K562 (cell line): ENCODE measurements around the gene RNF151. TPM values are rescaled to one million over a fixed set of nuclear protein-coding genes. Genes with fewer than 3 reads are reported as not detected.

ENCODE experiments used
- ATAC-seq: fragments of 200-7000 bp; cut with Tn5 transposase; 3 replicates; pipeline ENCODE4 v1.9.1; 2020; ENCODE audit warnings: moderate library complexity
- BruUV-seq: library from RNA; stranded (reverse); fragments of 400-500 nt; replicated peaks from 2 replicates; lab custom pipeline; 2021; lab: Mats Ljungman, UMichigan
- CTCF ChIA-PET: fragments of 300-600 bp; formaldehyde crosslinking; extraction: SDS; loops from one replicate; lab custom pipeline; 2021; ENCODE audit warnings: low intra/inter-chr PET ratio; lab: Yijun Ruan, JAX
- POLR2A ChIA-PET: fragments of 300-600, 350-650 bp; sonication (Branson Sonifier 250); formaldehyde crosslinking; extraction: SDS; loops from one replicate; lab custom pipeline; 2021; ENCODE audit warnings: antibody characterized with exemption, inconsistent platforms; lab: Yijun Ruan, JAX
- DNase-seq, 4 experiments: peaks; one replicate each; pipeline versions ENCODE4 v3.0.0 to v3.0.0-alpha.2; 2011 to 2018; ENCODE audit warnings: low spot score in 3 of 4, mixed read lengths in 3 of 4; ENCODE audit errors: extremely low read depth in 1 of 4
- FAIRE-seq: peaks from 2 replicates; lab custom pipeline; 2011; peaks lifted over from hg19 to GRCh38; lab: Jason Lieb, UNC
- H2AFZ ChIP-seq: 2 replicates; pipeline ENCODE4 v1.6.0; 2011; ENCODE audit warnings: low read depth, low read length, control low read depth, inconsistent platforms
- H3K27ac ChIP-seq: fragments of 200-600 bp; 3 replicates; pipeline ENCODE4 v1.8.0; 2011; ENCODE audit warnings: low read depth, mild to moderate bottlenecking, control low read depth, inconsistent platforms, low read length, moderate library complexity, mixed read lengths; ENCODE audit errors: extremely low read depth
- H3K27me3 ChIP-seq, 2 experiments: fragments of 300-600 bp in 1 of 2; 2 replicates in 1 of 2; 3 replicates in 1 of 2; pipeline versions ENCODE4 v1.6.0 to v1.8.0; 2011; ENCODE audit warnings: inconsistent platforms in 2 of 2, low read length in 2 of 2, mild to moderate bottlenecking in 1 of 2, mixed read lengths in 1 of 2, moderate library complexity in 1 of 2; ENCODE audit not compliant: control insufficient read depth in 2 of 2, insufficient read depth in 2 of 2
- H3K36me3 ChIP-seq: fragments of 300-600 bp; 3 replicates; pipeline ENCODE4 v1.8.0; 2011; ENCODE audit warnings: mild to moderate bottlenecking, low read length, inconsistent platforms; ENCODE audit not compliant: control insufficient read depth, insufficient read depth
- H3K4me1 ChIP-seq, 2 experiments: fragments of 200-600 bp in 1 of 2; replicated peaks in 1 of 2; 2 replicates in 1 of 2; 3 replicates in 1 of 2; pipeline versions ENCODE4 v1.5.1 to v1.8.0; 2011; ENCODE audit warnings: inconsistent platforms in 2 of 2, low read length in 2 of 2, mild to moderate bottlenecking in 1 of 2, mixed read lengths in 1 of 2, moderate library complexity in 1 of 2; ENCODE audit not compliant: control insufficient read depth in 2 of 2, insufficient read depth in 2 of 2
- H3K4me2 ChIP-seq: 2 replicates; pipeline ENCODE4 v1.6.1; 2011; ENCODE audit warnings: low read length, control low read depth, inconsistent platforms, mixed read lengths; ENCODE audit not compliant: insufficient read depth
- H3K4me3 ChIP-seq: fragments of 200-600 bp; sonication (generic), shearing (Covaris generic); 2 replicates; pipeline ENCODE4 v1.5.1; 2016; ENCODE audit warnings: control low read depth, inconsistent platforms
- H3K79me2 ChIP-seq: fragments of 200-600 bp; 3 replicates; pipeline ENCODE4 v1.8.0; 2011; ENCODE audit warnings: low read length, inconsistent platforms; ENCODE audit not compliant: control insufficient read depth, insufficient read depth
- H3K9ac ChIP-seq, 2 experiments: 2 replicates each; pipeline versions ENCODE4 v1.6.0 to v1.6.1; 2011; ENCODE audit warnings: low read depth in 2 of 2, low read length in 2 of 2, control low read depth in 1 of 2, inconsistent platforms in 1 of 2, mild to moderate bottlenecking in 1 of 2, mixed read lengths in 1 of 2; ENCODE audit not compliant: insufficient read depth in 1 of 2
- H3K9me1 ChIP-seq: one replicate; pipeline ENCODE4 v1.6.0; 2011; ENCODE audit warnings: inconsistent platforms, mild to moderate bottlenecking, low read length, moderate library complexity; ENCODE audit not compliant: control insufficient read depth, insufficient read depth
- H3K9me3 ChIP-seq: replicated peaks from 2 replicates; pipeline ENCODE4 v1.5.1; 2011; ENCODE audit warnings: low read depth, low read length, inconsistent platforms; ENCODE audit not compliant: control insufficient read depth, insufficient read depth
- H4K20me1 ChIP-seq: replicated peaks from 2 replicates; pipeline ENCODE4 v1.6.1; 2011; ENCODE audit warnings: low read length, inconsistent platforms, mixed read lengths; ENCODE audit not compliant: control insufficient read depth, insufficient read depth
- AFF1 ChIP-seq, 2 experiments: fragments of 450-650 bp; IDR thresholded peaks; 2 replicates each; pipeline ENCODE4 v1.6.1; 2018; ENCODE audit warnings: mild to moderate bottlenecking in 2 of 2, low read depth in 1 of 2; ENCODE audit not compliant: partially characterized antibody in 2 of 2
- GATA2 ChIP-seq: sonication (generic); formaldehyde crosslinking; IDR thresholded peaks from 2 replicates; pipeline ENCODE4 v1.4.0; 2020; ENCODE audit warnings: mild to moderate bottlenecking, missing genetic modification reagents
- HOXB6 ChIP-seq: fragments of 250-450 bp; sonication (Bioruptor Pico); IDR thresholded peaks from 2 replicates; pipeline ENCODE4 v1.5.1; 2022; ENCODE audit warnings: mild to moderate bottlenecking, borderline replicate concordance
- JUNB ChIP-seq: fragments of 450-650 bp; formaldehyde crosslinking; conservative IDR thresholded peaks from 2 replicates; pipeline ENCODE4 v1.4.0; 2020; ENCODE audit warnings: mild to moderate bottlenecking
- NONO ChIP-seq, 2 experiments: fragments of 200-400 bp in 1 of 2; fragments of 450-650 bp in 1 of 2; formaldehyde crosslinking in 1 of 2; IDR thresholded peaks; 2 replicates each; pipeline ENCODE4 v1.6.1; 2017; ENCODE audit warnings: low read depth in 2 of 2, mild to moderate bottlenecking in 2 of 2, moderate library complexity in 2 of 2, low read length in 1 of 2
- POLR2AphosphoS2 ChIP-seq: IDR thresholded peaks from 2 replicates; pipeline ENCODE4 v1.6.1; 2012; ENCODE audit warnings: low read length, improper control_type of control experiment
- SPI1 ChIP-seq: IDR thresholded peaks from 2 replicates; pipeline ENCODE4 v1.6.1; 2011; ENCODE audit warnings: low read depth, low read length, control low read depth, borderline replicate concordance
- STAG1 ChIP-seq: sonication (generic); formaldehyde crosslinking; IDR thresholded peaks from 2 replicates; pipeline ENCODE4 v1.5.0; 2020; ENCODE audit warnings: missing genetic modification reagents, borderline replicate concordance
- WGBS: fragments of 100-300 bp; shearing (Covaris generic); methylation state at CpG from one replicate; pipeline ENCODE4 v1.1.6; 2016; ENCODE audit warnings: low coverage, mixed read lengths; ENCODE audit not compliant: insufficient coverage; ENCODE audit errors: missing lambda C conversion rate; 5-methylcytosine and 5-hydroxymethylcytosine counted together
- in situ Hi-C: fragments of 300-500 bp; cut with MboI; formaldehyde crosslinking; loops from 4 replicates; pipeline ENCODE4 v1.15.0; 2018; ENCODE audit warnings: inconsistent platforms, mixed read lengths
- intact Hi-C: fragments of 100-400 bp; cut with micrococcal nuclease; formaldehyde crosslinking; loops from 2 replicates; pipeline ENCODE4 v1.14.2; 2022
- polyA plus RNA-seq, 8 experiments: library from polyadenylated mRNA; depleted of rRNA in 4 of 8; stranded (reverse) in 5 of 8; unstranded in 3 of 8; fragments of >200 nt; fragmentation: Nextera tagmentation in 2 of 8; fragmentation: Illumina TruSeq in 1 of 8; extraction: Ambion mirVana in 2 of 8; extraction: Trizol in 1 of 8; gene quantifications; 2 replicates each; pipeline versions ENCODE4 v1.2.1 to v1.2.3, GENCODE V29; 2011 to 2014; ENCODE audit warnings: inconsistent platforms in 1 of 8, missing spikeins in 1 of 8
- total RNA-seq, 7 experiments: library from RNA; depleted of rRNA in 6 of 7; stranded (reverse); fragments of >200 nt in 6 of 7; fragmentation: Illumina TruSeq in 2 of 7; extraction: Trizol in 2 of 7; gene quantifications; 2 replicates each; pipeline versions ENCODE4 v1.2.1 to v1.2.3, GENCODE V29; 2011 to 2021; ENCODE audit warnings: low replicate concordance in 1 of 7

Gene RNF151
- total and polyA plus RNA-seq, 9 of the 15 experiments (the other 6 are each of a cell fraction or from before 2014, with no cell fraction given): not detected

- no peak for ATAC-seq
- peak within 1 kb of the TSS in 1 of 2 experiments; percentile 70; a peak in 2 of 4 replicates for H3K9ac ChIP-seq
- H3K27ac ChIP-seq: no peak within 1 kb of the TSS
Measured at GRCh38 chr16:1981398-1981836, 14.8 kb downstream of the RNF151 start, which contains the start of gene NOXO1. NOXO1 (minus strand) TSS chr16:1981469; CDS start chr16:1981179, 290 bp downstream.

More at GRCh38 chr16:1981398-1981836, 14.8 kb downstream of the RNF151 start, which contains the start of gene NOXO1:
- Histone ChIP-seq H3K4me3 (no peak within 1 kb of the TSS), H3K36me3 (peaks cover 44% of the 10 kb centered on the region; the same call in 2 of the 3 replicates), H3K4me1 (peaks cover 6 to 84% of the 10 kb centered on the region in 2 experiments; a peak in 4 of 5 replicates), H4K20me1 (no peaks in the 10 kb centered on the region), H3K9me3 (no peaks in the 10 kb centered on the region), H3K9me1 (no peaks in the 10 kb centered on the region), H2AFZ (no peak within 1 kb of the TSS), H3K79me2 (peaks cover 16% of the 10 kb centered on the region), H3K4me2 (no peak within 1 kb of the TSS), H3K27me3 (no peaks in the 10 kb centered on the region)
- intact Hi-C loops: no loop called here
- ChIA-PET CTCF (no interaction called here), POLR2A (interaction anchor here (0.6 to 10.2 kb wide), 5 partner anchors 10 to 252 kb away, joined by 3 to 103 read pairs (median 4); partner anchors contain the start of genes RNF151, RPS2, TBL3 and TRAF7)
- BruUV-seq: no TSS peak
- FAIRE-seq (no peak), DNase-seq (no peak)
- 45% methylated on average over 6 of the region's 6 CpGs for WGBS
- no peak for TF ChIP-seq NONO (IDR thresholded peaks at IDR 0.05; ENCODE audit: low read depth in 2 of 2, low read length in 1 of 2)
- TF ChIP-seq JUNB (CRISPR knock-in tag): no peak
- TF ChIP-seq STAG1 (CRISPR knock-in tag): no peak
- TF ChIP-seq POLR2AphosphoS2: peak; percentile 69; the same call in 1 of the 2 replicates
- TF ChIP-seq AFF1 (IDR thresholded peaks at IDR 0.05; ENCODE audit: low read depth in 1 of 2, partially characterized antibody in 2 of 2): no peak
- no peak for TF ChIP-seq HOXB6 (CRISPR knock-in tag)
- no peak for TF ChIP-seq SPI1
- TF ChIP-seq GATA2: no peak
- in situ Hi-C loops: no loop called here
